ENCODE data around the gene OPA1. TPM values are rescaled to one million over a fixed set of nuclear protein-coding genes. Genes with fewer than 3 reads are reported as not detected.

Gene OPA1
- polyA plus RNA-seq, 12 donors, result 39.8 to 60.7 (median 52.1) TPM; not detected in 1

DNA sequence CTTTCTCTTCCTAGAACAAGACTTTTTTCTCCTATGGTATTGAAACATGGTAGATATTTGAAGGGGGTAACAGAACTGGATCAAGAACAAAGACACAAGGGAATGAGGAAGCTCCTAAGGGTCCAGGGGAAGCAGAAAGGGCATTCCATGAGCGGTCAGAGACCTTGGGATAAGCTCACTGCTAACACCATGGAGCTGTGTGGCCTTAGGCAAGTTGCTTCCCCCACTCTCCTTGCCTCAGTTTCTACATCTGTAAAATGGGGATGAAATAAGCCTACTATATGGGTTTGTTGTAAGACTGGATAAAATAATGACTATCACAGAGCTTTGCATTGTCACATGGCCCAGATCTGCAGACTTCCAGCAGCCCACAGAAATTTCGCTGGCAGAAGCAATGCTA, 139.8 kb downstream of the OPA1 start:
- no peak for DNase-seq

DNA sequence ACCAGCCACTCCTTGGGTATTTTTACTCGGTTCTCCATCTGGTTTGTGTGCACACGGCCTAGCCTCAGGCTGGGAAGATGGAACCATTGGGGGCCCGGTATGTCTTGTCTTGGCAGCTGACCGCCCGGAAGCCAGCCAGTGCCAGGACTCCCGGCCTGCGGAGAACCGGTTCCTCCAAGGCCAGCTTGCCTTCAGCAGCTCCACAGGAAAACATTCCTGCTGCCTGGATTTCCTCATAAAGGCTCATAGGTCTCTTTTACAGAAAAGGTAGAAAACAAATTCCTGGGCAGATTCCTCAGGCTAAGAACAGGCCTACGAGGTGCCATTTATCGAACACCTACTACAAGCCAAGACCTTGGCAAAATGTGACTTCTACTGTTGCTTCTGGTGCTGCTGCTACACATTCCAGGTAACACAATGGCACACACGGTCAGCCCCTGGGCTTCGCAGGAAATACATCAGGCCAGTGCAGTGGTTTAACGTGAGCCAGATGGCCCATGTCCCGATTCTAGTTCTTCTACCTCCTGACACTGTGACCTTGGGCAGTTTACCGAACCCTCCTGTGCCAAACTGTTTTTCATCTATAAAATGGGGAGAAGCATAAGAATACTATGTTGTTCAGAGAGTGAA, 141.8 kb downstream of the OPA1 start:
- DNase-seq, result no peak

DNA sequence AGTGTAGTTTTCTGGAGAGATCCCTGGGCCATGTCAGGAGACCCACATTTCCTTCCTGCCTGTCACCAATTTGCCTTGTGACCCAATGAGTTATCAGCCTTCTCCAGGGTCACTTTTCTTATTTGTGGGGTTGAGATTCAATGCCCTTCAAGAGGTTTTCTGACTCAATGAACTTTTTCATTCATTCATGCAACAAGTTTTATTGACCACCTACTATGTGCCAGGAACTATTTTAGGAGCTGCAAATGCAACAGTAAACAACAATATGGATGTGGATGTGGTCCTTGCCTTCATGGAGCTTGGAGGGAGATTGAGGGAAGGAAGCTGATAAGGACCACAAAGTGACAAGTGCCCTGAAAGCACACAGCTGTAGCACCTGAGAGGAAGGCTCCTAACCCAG, 142.8 kb downstream of the OPA1 start:
- no peak for DNase-seq

DNA sequence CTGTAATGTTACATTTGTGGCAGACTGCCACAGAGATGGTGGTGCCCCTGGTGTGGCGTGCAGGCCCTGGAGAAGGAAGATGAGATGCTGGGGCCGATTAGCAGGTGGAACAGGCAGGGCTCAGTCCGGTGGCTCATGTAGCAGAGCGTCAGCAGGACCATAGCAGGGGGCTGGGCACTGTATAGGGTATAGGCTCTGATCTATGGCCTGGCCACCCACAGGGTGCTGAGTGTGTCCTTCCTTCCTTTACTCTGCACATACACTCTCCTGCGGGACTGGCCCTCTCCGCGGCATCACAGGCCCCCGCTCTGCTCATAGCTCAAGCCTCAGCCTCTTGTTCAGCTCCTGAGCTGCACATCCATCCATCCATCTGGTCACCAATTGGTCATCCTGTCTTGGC, 143.6 kb downstream of the OPA1 start:
- DNase-seq, result no peak

DNA sequence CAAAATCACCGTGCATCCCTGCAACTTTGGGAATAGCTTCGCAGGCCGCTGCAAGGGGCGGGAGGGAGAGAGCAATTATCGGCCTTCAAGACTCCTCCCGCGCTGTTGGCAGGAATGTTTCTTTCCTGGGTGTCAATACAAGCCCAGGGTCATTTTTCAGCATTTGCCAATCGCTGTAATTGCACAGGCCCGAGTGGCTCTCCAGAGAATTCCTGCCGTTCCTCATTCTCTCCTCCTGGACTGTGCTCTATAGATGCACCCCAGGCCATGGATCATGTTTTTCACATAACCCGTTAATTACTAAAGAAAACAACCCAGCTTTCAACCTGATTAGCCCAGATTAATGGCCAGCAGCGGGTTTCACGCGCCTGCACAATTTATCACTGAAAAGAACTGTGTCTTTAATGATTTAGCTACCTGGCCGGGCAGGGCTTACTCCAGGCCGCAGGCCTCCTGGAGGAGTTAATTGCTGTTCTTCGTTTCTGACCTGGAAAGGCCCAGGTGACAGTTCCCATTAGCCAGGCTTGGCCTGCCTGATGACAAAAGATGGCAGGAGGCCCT, 144.3 kb downstream of the OPA1 start:
- no peak for DNase-seq

DNA sequence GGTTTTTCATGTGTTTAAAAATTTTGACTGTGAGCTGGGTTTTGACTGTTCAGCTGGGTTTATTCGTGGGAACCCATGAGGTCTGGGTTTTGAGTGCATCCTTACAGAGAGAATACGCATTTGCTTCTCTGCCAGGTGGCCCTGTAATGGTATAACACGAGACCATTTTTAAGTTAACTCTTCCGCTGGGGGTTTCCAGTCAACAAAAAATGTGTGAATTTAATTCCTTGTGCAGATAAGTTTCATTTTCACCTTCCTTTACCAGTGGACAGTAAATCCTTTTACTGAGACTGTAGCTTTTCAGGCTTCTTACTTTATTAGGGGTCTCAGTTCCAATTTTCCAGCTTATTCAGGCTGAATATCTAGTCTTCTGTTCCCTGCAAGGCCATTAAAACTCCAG, 149.6 kb downstream of the OPA1 start:
- no peak for DNase-seq

DNA sequence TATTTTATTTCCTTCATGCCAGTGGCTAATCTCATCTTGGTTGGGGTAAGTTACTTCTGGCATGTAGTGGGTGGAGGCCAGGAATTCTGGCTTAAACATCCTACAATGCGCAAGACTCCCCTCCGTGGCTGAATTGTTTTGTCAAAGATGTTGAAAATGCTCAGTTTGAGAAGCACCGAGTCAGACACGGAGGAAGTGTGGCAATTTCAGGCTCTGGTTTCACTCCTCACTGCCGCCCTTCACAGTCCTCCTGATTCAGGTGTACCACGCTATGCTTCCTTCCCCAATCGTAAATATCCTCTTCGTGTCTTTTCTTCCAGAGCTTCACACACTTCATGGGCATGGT, 150.7 kb downstream of the OPA1 start:
- no peak for DNase-seq

DNA sequence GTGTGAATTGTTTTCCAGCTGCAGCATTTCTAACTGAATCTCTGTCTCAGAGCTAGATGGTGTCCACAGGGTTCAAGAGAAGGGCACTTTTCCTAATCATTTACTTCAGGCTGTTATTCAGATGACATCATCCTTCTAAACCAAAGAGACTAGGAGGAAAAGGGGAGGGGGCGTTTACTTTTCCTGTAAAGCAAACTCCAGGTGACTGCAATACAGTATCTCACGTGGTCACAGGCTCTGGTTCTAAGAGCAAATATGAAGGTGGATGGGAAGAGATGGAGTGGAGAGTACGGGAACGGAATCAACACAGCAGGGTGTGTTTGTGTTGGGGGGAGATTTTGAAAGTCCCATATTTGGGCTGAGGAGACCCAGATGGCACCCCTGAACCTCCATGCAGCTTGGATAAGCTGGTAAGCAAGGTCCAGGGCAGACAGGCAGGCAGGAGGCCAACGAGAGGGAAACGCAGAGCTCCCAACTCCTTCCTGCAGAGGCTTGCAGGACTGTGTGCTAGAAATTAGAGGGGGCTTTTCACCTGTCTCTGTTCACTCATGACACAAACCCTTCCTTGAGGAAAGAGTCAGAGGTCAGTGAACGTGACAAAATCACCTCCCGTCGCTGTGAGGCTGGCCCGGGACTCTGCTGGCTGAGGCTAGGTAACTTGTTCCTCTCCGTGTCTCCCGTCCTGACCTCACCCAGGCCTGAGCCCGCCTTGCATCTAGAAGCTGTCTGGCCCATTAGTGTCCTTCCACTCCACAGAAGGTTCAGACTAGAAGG, 151.2 kb downstream of the OPA1 start:
- no peak for DNase-seq

DNA sequence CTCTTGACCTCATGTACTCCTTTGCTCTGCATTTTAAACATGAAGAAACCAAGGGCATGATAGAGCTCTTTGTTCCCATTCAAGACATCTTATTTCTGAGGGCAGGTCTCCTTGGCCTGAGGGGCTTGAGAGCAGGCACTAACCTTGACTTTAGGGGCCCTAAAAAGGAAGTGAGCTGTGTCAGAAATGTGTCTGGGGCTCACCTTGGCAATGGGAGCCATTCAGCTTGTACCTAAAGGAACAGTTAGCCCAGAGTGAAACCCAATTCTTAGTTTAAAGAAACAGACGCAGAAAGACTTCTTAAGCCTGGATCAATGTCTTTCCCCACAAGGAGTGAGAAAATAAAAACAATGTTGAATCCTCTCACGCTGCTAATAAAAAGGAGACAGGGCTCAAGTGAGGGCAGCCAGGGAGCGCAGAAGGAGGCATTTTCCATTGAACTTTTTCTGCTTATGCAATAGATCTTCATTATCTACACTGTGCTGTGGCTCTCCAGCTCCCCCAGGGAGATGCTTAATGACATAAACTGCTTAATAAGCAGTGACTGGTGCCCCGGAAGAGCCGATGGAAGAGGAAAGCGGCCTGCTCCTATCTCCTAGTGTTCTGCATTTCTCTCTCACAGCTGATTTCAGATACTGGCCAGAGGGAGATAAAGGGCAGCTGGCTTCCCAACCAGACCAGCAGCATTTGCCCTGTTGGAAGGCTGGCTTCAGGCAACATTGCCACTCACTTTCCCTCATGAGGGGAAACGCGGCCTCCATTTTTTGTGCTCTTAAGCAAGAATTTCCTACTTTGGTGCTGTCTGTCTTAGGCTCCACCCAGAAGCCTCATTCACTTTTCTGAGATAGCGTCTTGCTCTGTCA, 152.0 kb downstream of the OPA1 start:
- no peak for DNase-seq

DNA sequence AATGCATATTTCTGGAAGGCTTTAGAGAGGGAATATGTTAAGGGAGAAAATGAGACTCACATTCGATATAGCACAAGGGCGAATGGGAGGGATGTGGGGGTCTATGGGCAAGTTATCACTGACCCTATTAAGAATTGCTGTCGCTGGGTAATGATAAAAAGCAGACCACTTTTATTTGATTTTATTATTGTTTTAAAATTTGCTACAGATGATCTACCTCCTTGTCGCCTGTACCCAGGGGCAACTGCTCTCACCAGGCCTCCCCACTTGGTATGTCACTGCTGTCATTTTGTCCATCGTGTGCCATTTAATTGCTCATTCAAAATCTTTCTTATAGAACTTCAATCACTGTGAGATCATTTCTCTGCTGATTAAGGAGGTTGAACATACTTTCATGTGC, 153.8 kb downstream of the OPA1 start:
- DNase-seq, result no peak

Other genes starting within 250 kb of the OPA1 start
- 1 to 10 TPM in 3 of 12 donors, under 1 TPM in 7, not detected in 2; 0.17 to 1.8 (median 0.56) TPM for gene ATP13A5, start 214.5 kb upstream of the OPA1 start, polyA plus RNA-seq (ENCODE audit: insufficient read length in 12 of 12)
- 10 to 100 TPM in 1 of 12 donors, 1 to 10 TPM in 7, under 1 TPM in 3, not detected in 1; 0.27 to 12.3 (median 1.5) TPM for gene ATP13A4, start 38.3 kb upstream of the OPA1 start, polyA plus RNA-seq (ENCODE audit: insufficient read length in 12 of 12)